ENCODE data around the gene TBC1D8. TPM values are rescaled to one million over a fixed set of nuclear protein-coding genes. Genes with fewer than 3 reads are reported as not detected.
A peak's percentile ranks its signal among the peaks of the same experiment; 100 is the strongest.

TBC1D8 gene
- total RNA-seq, 1 donor from 2014 or later = 45.0 TPM

GRCh38 chr2:100983684-100984310, 167.4 kb downstream of the TBC1D8 start:
- no peak for TF ChIP-seq CTCF (IDR thresholded peaks at IDR 0.05; ENCODE audit: borderline replicate concordance)

GRCh38 chr2:100983201-100983600, 168.0 kb downstream of the TBC1D8 start:
- no peak for TF ChIP-seq CTCF (IDR thresholded peaks at IDR 0.05; ENCODE audit: borderline replicate concordance)
- Histone ChIP-seq H3K4me3 (no peak overlapping the region), H3K27me3 (ENCODE audit: low read depth) (no peaks in the 10 kb centered on the region), H3K36me3 (peaks cover 34% of the 10 kb centered on the region), H3K27ac (replicated peaks) (no peak overlapping the region), H3K9me3 (replicated peaks) (no peaks in the 10 kb centered on the region), H3K4me1 (peaks cover 4% of the 10 kb centered on the region)
- DNase-seq = no peak
- intact Hi-C loops (cut with micrococcal nuclease) = no loop called here

More at GRCh38 chr2:100983684-100984310, 167.4 kb downstream of the TBC1D8 start:
- DNase-seq = no peak
- no peaks in the 10 kb centered on the region for H3K27me3 ChIP-seq (ENCODE audit: low read depth)
- H3K4me3 ChIP-seq = no peak overlapping the region
- H3K9me3 ChIP-seq (replicated peaks) = no peaks in the 10 kb centered on the region
- peaks cover 30% of the 10 kb centered on the region for H3K36me3 ChIP-seq
- intact Hi-C loops (cut with micrococcal nuclease) = loop anchor here (2.0 kb wide), 1 partner anchor 253 kb away; no protein-coding TSS in a partner anchor
- H3K27ac ChIP-seq (replicated peaks) = peak overlapping the region; percentile 24
- peaks cover 4% of the 10 kb centered on the region for H3K4me1 ChIP-seq

GRCh38 chr2:100982431-100982861, 168.7 kb downstream of the TBC1D8 start:
- Histone ChIP-seq H3K27me3 (ENCODE audit: low read depth) (no peaks in the 10 kb centered on the region), H3K36me3 (peaks cover 34% of the 10 kb centered on the region), H3K9me3 (replicated peaks) (no peaks in the 10 kb centered on the region), H3K4me1 (peaks cover 4% of the 10 kb centered on the region), H3K4me3 (no peak overlapping the region), H3K27ac (replicated peaks) (no peak overlapping the region)
- no peak for DNase-seq
- TF ChIP-seq CTCF (IDR thresholded peaks at IDR 0.05; ENCODE audit: borderline replicate concordance) = no peak
- intact Hi-C loops (cut with micrococcal nuclease) = no loop called here

GRCh38 chr2:100981011-100981410, 170.2 kb downstream of the TBC1D8 start:
- H3K4me1 ChIP-seq = peaks cover 4% of the 10 kb centered on the region
- no peaks in the 10 kb centered on the region for H3K9me3 ChIP-seq (replicated peaks)
- peaks cover 48% of the 10 kb centered on the region for H3K36me3 ChIP-seq
- DNase-seq = no peak
- H3K4me3 ChIP-seq = no peak overlapping the region
- H3K27ac ChIP-seq (replicated peaks) = no peak overlapping the region
- intact Hi-C loops (cut with micrococcal nuclease) = no loop called here
- TF ChIP-seq CTCF (IDR thresholded peaks at IDR 0.05; ENCODE audit: borderline replicate concordance) = no peak
- H3K27me3 ChIP-seq (ENCODE audit: low read depth) = no peaks in the 10 kb centered on the region

GRCh38 chr2:100980046-100980445, 171.1 kb downstream of the TBC1D8 start:
- H3K27ac ChIP-seq (replicated peaks) = no peak overlapping the region
- no peaks in the 10 kb centered on the region for H3K9me3 ChIP-seq (replicated peaks)
- peaks cover 4% of the 10 kb centered on the region for H3K4me1 ChIP-seq
- H3K4me3 ChIP-seq = no peak overlapping the region
- H3K27me3 ChIP-seq (ENCODE audit: low read depth) = no peaks in the 10 kb centered on the region
- DNase-seq = no peak
- TF ChIP-seq CTCF (IDR thresholded peaks at IDR 0.05; ENCODE audit: borderline replicate concordance) = no peak
- peaks cover 57% of the 10 kb centered on the region for H3K36me3 ChIP-seq
- intact Hi-C loops (cut with micrococcal nuclease) = no loop called here
